IMR-90 (cell line): ENCODE data around the gene PTH2. TPM values are rescaled to one million over a fixed set of nuclear protein-coding genes. Genes with fewer than 3 reads are reported as not detected.

Experiments
- ATAC-seq: fragments of 200-7000 bp; cut with Tn5 transposase; 2 replicates; pipeline ENCODE4 v1.9.1; 2020; ENCODE audit warnings: low read depth, mild to moderate bottlenecking, moderate library complexity
- BruUV-seq: library from RNA; stranded (reverse); fragments of 400-500 nt; replicated peaks from 2 replicates; lab custom pipeline; 2021; lab: Mats Ljungman, UMichigan
- CTCF ChIA-PET: fragments of 300-600 bp; formaldehyde crosslinking; extraction: SDS; loops from one replicate; lab custom pipeline; 2021; ENCODE audit warnings: antibody characterized with exemption; lab: Yijun Ruan, JAX
- POLR2A ChIA-PET: fragments of 300-600 bp; sonication (Branson Sonifier 250); formaldehyde crosslinking; loops from one replicate; lab custom pipeline; 2022; ENCODE audit warnings: antibody characterized with exemption; ENCODE audit not compliant: unreplicated experiment; lab: Charles Lee
- DNase-seq: peaks from one replicate; pipeline ENCODE4 v3.0.0; 2013
- H2AFZ ChIP-seq: replicated peaks from 2 replicates; pipeline ENCODE3; 2013; ENCODE audit warnings: low read length, mild to moderate bottlenecking; ENCODE audit not compliant: poor library complexity
- H2AK5ac ChIP-seq: 2 replicates; pipeline ENCODE4 v1.6.1; 2013; ENCODE audit warnings: low read depth, low read length, inconsistent platforms
- H2AK9ac ChIP-seq: replicated peaks from 2 replicates; pipeline ENCODE3; 2013; ENCODE audit warnings: mild to moderate bottlenecking, low read depth, low read length, moderate library complexity; ENCODE audit not compliant: poor library complexity
- H2BK120ac ChIP-seq: 2 replicates; pipeline ENCODE4 v1.6.1; 2013; ENCODE audit warnings: low read depth, low read length, inconsistent platforms
- H2BK15ac ChIP-seq: 3 replicates; pipeline ENCODE4 v1.6.1; 2013; ENCODE audit warnings: low read depth, low read length, inconsistent platforms
- H2BK20ac ChIP-seq: 2 replicates; pipeline ENCODE4 v1.6.1; 2013; ENCODE audit warnings: low read depth, mild to moderate bottlenecking, inconsistent platforms, low read length, moderate library complexity
- H2BK5ac ChIP-seq: 2 replicates; pipeline ENCODE4 v1.6.1; 2013; ENCODE audit warnings: mild to moderate bottlenecking, low read depth, low read length, inconsistent platforms; ENCODE audit not compliant: poor library complexity, severe bottlenecking
- H3K14ac ChIP-seq: replicated peaks from 2 replicates; pipeline ENCODE4 v1.6.1; 2013; ENCODE audit warnings: low read depth, low read length, inconsistent platforms
- H3K18ac ChIP-seq: 2 replicates; pipeline ENCODE4 v1.6.1; 2013; ENCODE audit warnings: low read depth, low read length, control low read depth
- H3K23ac ChIP-seq: 2 replicates; pipeline ENCODE4 v1.6.1; 2013; ENCODE audit warnings: low read depth, low read length, inconsistent platforms
- H3K27ac ChIP-seq: 2 replicates; pipeline ENCODE4 v1.5.1; 2013; ENCODE audit warnings: mild to moderate bottlenecking, control low read depth, low read length; ENCODE audit not compliant: insufficient read depth
- H3K27me3 ChIP-seq: 2 replicates; pipeline ENCODE4 v1.6.1; 2013; ENCODE audit warnings: low read length; ENCODE audit not compliant: control insufficient read depth, insufficient read depth
- H3K36me3 ChIP-seq: 2 replicates; pipeline ENCODE4 v1.6.1; 2013; ENCODE audit warnings: low read length, mixed read lengths; ENCODE audit not compliant: control insufficient read depth, insufficient read depth
- H3K4ac ChIP-seq: 2 replicates; pipeline ENCODE4 v1.6.1; 2013; ENCODE audit warnings: low read depth, low read length, inconsistent platforms
- H3K4me1 ChIP-seq: 2 replicates; pipeline ENCODE4 v1.6.1; 2013; ENCODE audit warnings: low read length, mixed read lengths; ENCODE audit not compliant: control insufficient read depth, insufficient read depth
- H3K4me2 ChIP-seq: 2 replicates; pipeline ENCODE4 v1.6.1; 2013; ENCODE audit warnings: low read depth, mild to moderate bottlenecking, control low read depth, low read length, moderate library complexity
- H3K4me3 ChIP-seq: 2 replicates; pipeline ENCODE4 v1.5.1; 2013; ENCODE audit warnings: low read depth, mild to moderate bottlenecking, control low read depth, low read length, moderate library complexity; ENCODE audit not compliant: insufficient read depth
- H3K56ac ChIP-seq: 2 replicates; pipeline ENCODE4 v1.6.1; 2013; ENCODE audit warnings: low read length, inconsistent platforms; ENCODE audit not compliant: insufficient read depth; ENCODE audit errors: extremely low read depth
- H3K79me1 ChIP-seq, 2 experiments: 2 replicates each; pipeline ENCODE4 v1.6.1; 2013; ENCODE audit warnings: low read length in 2 of 2, inconsistent platforms in 1 of 2, low read depth in 1 of 2
- H3K9ac ChIP-seq: 2 replicates; pipeline ENCODE4 v1.6.1; 2013; ENCODE audit warnings: low read depth, low read length, control low read depth
- H3K9me1 ChIP-seq: 2 replicates; pipeline ENCODE4 v1.6.1; 2013; ENCODE audit warnings: low read length, inconsistent platforms; ENCODE audit not compliant: insufficient read depth
- H3K9me3 ChIP-seq: 2 replicates; pipeline ENCODE4 v1.6.1; 2013; ENCODE audit warnings: low read length; ENCODE audit not compliant: control insufficient read depth, insufficient read depth
- H4K20me1 ChIP-seq: 2 replicates; pipeline ENCODE4 v1.6.1; 2013; ENCODE audit warnings: low read length, inconsistent platforms; ENCODE audit not compliant: insufficient read depth
- H4K5ac ChIP-seq: 2 replicates; pipeline ENCODE4 v1.6.1; 2013; ENCODE audit warnings: mild to moderate bottlenecking, low read depth, low read length, control low read depth
- H4K8ac ChIP-seq, 2 experiments: 2 replicates each; pipeline ENCODE4 v1.6.1; 2013; ENCODE audit warnings: low read depth in 2 of 2, low read length in 2 of 2, control low read depth in 1 of 2, inconsistent platforms in 1 of 2
- H4K91ac ChIP-seq: 2 replicates; pipeline ENCODE4 v1.6.1; 2013; ENCODE audit warnings: low read depth, low read length, inconsistent platforms; ENCODE audit not compliant: insufficient read depth
- MXI1 ChIP-seq: IDR thresholded peaks from 2 replicates; pipeline ENCODE4 v1.6.1; 2012; ENCODE audit warnings: low read depth, mild to moderate bottlenecking, low read length, moderate library complexity, borderline replicate concordance
- NFE2L2 ChIP-seq: fragments of 150-350 bp; IDR thresholded peaks from 2 replicates; pipeline ENCODE4 v1.6.1; 2016; ENCODE audit warnings: low read depth, mild to moderate bottlenecking, low read length
- WGBS, 2 experiments: methylation state at CpG; one replicate each; pipeline versions ENCODE4 v1.1.5 to v1.1.7; 2013; ENCODE audit warnings: missing lambda C conversion rate in 2 of 2; ENCODE audit not compliant: insufficient read length in 1 of 2; ENCODE audit errors: extremely low coverage in 2 of 2; 5-methylcytosine and 5-hydroxymethylcytosine counted together
- dilution Hi-C: fragments of 300-500 bp; cut with HindIII; formaldehyde crosslinking; loops from one replicate; pipeline ENCODE4 v1.14.3; 2018; ENCODE audit warnings: low sequenced_read_pairs; ENCODE audit not compliant: unreplicated experiment
- in situ Hi-C: fragments of 300-500 bp; cut with MboI; formaldehyde crosslinking; loops from 3 replicates; pipeline ENCODE4 v1.14.3; 2019; ENCODE audit warnings: low sequenced_read_pairs, inconsistent platforms, mixed read lengths
- intact Hi-C: fragments of 100-400 bp; cut with micrococcal nuclease; formaldehyde crosslinking; loops from 2 replicates; pipeline ENCODE4 v1.10.0; 2022
- polyA plus RNA-seq, 3 experiments: library from polyadenylated mRNA; depleted of rRNA; stranded (reverse); fragments of >200 nt; gene quantifications; 2 replicates each; pipeline ENCODE4 v1.2.3, GENCODE V29; 2012; ENCODE audit warnings: low replicate concordance in 1 of 3
- total RNA-seq: library from RNA; depleted of rRNA; stranded (reverse); fragments of >200 nt; gene quantifications from 2 replicates; pipeline ENCODE4 v1.2.3, GENCODE V29; 2012

Gene PTH2
- total and polyA plus RNA-seq, 2 of the 4 experiments (the other 2 are of a cell fraction) = not detected

- H4K91ac ChIP-seq = no peak overlapping the region
- ChIA-PET POLR2A (no interaction called here), CTCF (no interaction called here)
- no peaks in the 10 kb centered on the region for H3K27me3 ChIP-seq
- peaks cover 3% of the 10 kb centered on the region for H3K36me3 ChIP-seq
- no peak overlapping the region for H2AFZ ChIP-seq
- no peak overlapping the region; the same call in 1 of the 2 replicates for H3K27ac ChIP-seq
- no CpG with 5 or more reads among the region's 5 CpGs for WGBS, 2 experiments
- H2BK15ac ChIP-seq = no peak overlapping the region
- no peak overlapping the region for H3K4ac ChIP-seq
- no peak overlapping the region for H3K23ac ChIP-seq
- no peak overlapping the region for H2AK5ac ChIP-seq
- no peaks in the 10 kb centered on the region for H3K4me1 ChIP-seq
- no peak overlapping the region for H2BK20ac ChIP-seq
- H4K8ac ChIP-seq = no peak overlapping the region
- H2BK120ac ChIP-seq = no peak overlapping the region
- H3K9me3 ChIP-seq = no peaks in the 10 kb centered on the region
- no peak for TF ChIP-seq MXI1
- peak; percentile 77 for TF ChIP-seq NFE2L2
- BruUV-seq = no TSS peak
- in situ Hi-C loops (no loop called here), dilution Hi-C loops (no loop called here), intact Hi-C loops (no loop called here)
- H3K9ac ChIP-seq = no peak overlapping the region
- no peak overlapping the region for H2BK5ac ChIP-seq
- peaks cover 3% of the 10 kb centered on the region; the same call in 1 of the 2 replicates for H4K20me1 ChIP-seq
- no peak overlapping the region for H3K4me2 ChIP-seq
- DNase-seq (no peak), ATAC-seq (no peak)
- H2AK9ac ChIP-seq = peak overlapping the region; percentile 65
- H3K9me1 ChIP-seq = 0 out of 2 replicates have a peak, but pooled peaks cover 5% of the 10 kb centered on the region
- no peak overlapping the region for H3K4me3 ChIP-seq
- no peak overlapping the region for H3K56ac ChIP-seq
- H3K18ac ChIP-seq = no peak overlapping the region
- peaks cover 10 to 29% of the 10 kb centered on the region in 2 experiments; a peak in 3 of 4 replicates for H3K79me1 ChIP-seq
- no peak overlapping the region for H3K14ac ChIP-seq
- no peak overlapping the region for H4K5ac ChIP-seq
Measured at GRCh38 chr19:49456326-49456725, 33.1 kb upstream of the PTH2 start.
